ENCODE results near the gene ZNF384.

GRCh38 chr12:6672143-6672542 is 17.0 kb downstream of the ZNF384 start:
- TF ChIP-seq CTCF (IDR thresholded peaks at IDR 0.05; ENCODE audit: insufficient read depth, low read length, poor library complexity, severe bottlenecking) (no peak), EZH2phosphoT487 (conservative IDR thresholded peaks at IDR 0.05; ENCODE audit: low read length) (no peak)

All from SU-DHL-6 (cell line).